PFSK-1 (cell line): Measurements from ENCODE around the gene EID1.

Experiments
- FOXP2 ChIP-seq: optimal IDR thresholded peaks from 2 replicates; pipeline ENCODE3; 2011; ENCODE audit warnings: borderline replicate concordance, control low read depth, inconsistent platforms; ENCODE audit not compliant: insufficient read depth; ENCODE audit errors: extremely low read length, extremely low read depth
- POLR2AphosphoS5 ChIP-seq: IDR thresholded peaks from 2 replicates; pipeline ENCODE4 v1.6.1; 2012; ENCODE audit warnings: low read depth, mild to moderate bottlenecking, control low read depth, low read length, moderate library complexity
- SIN3A ChIP-seq: IDR thresholded peaks from 2 replicates; pipeline ENCODE4 v1.6.1; 2012; ENCODE audit warnings: mild to moderate bottlenecking, low read length, moderate library complexity, borderline replicate concordance; ENCODE audit not compliant: insufficient read depth
- TAF1 ChIP-seq: IDR thresholded peaks from 2 replicates; pipeline ENCODE4 v1.6.1; 2012; ENCODE audit warnings: low read length, control low read depth, borderline replicate concordance; ENCODE audit not compliant: insufficient read depth
- TF ChIP-seq, protein P1 (sequence below), 2 experiments: IDR thresholded peaks; 2 replicates each; pipeline versions ENCODE4 v1.6.1 to v1.8.0; 2011 to 2012; ENCODE audit warnings: low read depth in 2 of 2, low read length in 2 of 2, control low read depth in 1 of 2, inconsistent platforms in 1 of 2, mild to moderate bottlenecking in 1 of 2, moderate library complexity in 1 of 2; ENCODE audit not compliant: insufficient read depth in 1 of 2

GRCh38 chr15:48868536-48868935 lies 9.4 kb upstream of the EID1 start:
- TF ChIP-seq SIN3A (peak; percentile 75; the same call in 1 of the 2 replicates), POLR2AphosphoS5 (peak; percentile 35; the same call in 1 of the 2 replicates), TAF1 (no peak), FOXP2 (no peak)
- TF ChIP-seq, protein P1, sequence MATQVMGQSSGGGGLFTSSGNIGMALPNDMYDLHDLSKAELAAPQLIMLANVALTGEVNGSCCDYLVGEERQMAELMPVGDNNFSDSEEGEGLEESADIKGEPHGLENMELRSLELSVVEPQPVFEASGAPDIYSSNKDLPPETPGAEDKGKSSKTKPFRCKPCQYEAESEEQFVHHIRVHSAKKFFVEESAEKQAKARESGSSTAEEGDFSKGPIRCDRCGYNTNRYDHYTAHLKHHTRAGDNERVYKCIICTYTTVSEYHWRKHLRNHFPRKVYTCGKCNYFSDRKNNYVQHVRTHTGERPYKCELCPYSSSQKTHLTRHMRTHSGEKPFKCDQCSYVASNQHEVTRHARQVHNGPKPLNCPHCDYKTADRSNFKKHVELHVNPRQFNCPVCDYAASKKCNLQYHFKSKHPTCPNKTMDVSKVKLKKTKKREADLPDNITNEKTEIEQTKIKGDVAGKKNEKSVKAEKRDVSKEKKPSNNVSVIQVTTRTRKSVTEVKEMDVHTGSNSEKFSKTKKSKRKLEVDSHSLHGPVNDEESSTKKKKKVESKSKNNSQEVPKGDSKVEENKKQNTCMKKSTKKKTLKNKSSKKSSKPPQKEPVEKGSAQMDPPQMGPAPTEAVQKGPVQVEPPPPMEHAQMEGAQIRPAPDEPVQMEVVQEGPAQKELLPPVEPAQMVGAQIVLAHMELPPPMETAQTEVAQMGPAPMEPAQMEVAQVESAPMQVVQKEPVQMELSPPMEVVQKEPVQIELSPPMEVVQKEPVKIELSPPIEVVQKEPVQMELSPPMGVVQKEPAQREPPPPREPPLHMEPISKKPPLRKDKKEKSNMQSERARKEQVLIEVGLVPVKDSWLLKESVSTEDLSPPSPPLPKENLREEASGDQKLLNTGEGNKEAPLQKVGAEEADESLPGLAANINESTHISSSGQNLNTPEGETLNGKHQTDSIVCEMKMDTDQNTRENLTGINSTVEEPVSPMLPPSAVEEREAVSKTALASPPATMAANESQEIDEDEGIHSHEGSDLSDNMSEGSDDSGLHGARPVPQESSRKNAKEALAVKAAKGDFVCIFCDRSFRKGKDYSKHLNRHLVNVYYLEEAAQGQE (IDR thresholded peaks at IDR 0.05; ENCODE audit: insufficient read depth in 1 of 2, low read depth in 2 of 2, low read length in 2 of 2): 0 out of 4 replicates have a peak, but pooled peaks of 1 of the 2 experiments have one; percentile 24
